GM21381 (cell line): ENCODE data around the gene DMAC2L.

ENCODE experiments used
- ATAC-seq: cut with Tn5 transposase; IDR thresholded peaks from one replicate; pipeline ENCODE4 v1.9.1; 2021; ENCODE audit warnings: mild to moderate bottlenecking, moderate library complexity; ENCODE audit not compliant: unreplicated experiment

The DMAC2L gene

DNA sequence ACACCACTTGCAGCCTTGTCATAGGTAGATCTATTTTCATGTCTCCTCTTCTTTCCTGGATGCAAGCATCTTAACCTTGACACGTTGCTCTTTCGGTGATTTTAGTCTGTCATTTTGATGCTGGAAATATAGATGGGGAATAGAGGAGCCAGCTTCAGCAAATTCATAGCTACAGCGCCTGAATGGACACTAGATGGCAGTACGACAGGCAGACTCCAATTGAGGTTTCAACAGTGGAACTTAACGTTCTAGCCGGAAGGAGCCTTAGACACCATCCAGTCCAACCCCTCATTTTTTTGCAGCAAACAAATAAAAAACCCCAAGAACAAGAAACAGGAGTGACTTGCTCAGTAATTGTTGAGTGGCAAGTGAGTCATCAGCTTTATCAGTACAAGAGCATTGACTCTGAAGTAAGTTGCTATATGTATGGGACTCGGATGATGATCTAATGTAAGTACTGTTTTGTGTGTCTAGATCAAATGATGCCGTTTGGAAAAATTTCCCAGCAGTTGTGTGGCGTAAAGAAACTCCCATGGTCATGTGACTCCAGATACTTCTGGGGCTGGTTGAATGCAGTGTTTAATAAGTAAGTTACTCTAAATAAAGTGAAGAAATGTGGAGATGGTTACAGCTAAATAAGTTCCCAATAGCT lies 9.0 kb downstream of the DMAC2L start:
- peak; percentile 94 for ATAC-seq

GRCh38 chr14:50331596-50331995 lies 19.5 kb downstream of the DMAC2L start:
- ATAC-seq: no peak

- ATAC-seq: no peak
Observed at GRCh38 chr14:50333014-50333509, 20.9 kb downstream of the DMAC2L start.

GRCh38 chr14:50334211-50334610 lies 22.1 kb downstream of the DMAC2L start:
- no peak for ATAC-seq

GRCh38 chr14:50335389-50335788 lies 23.3 kb downstream of the DMAC2L start:
- ATAC-seq: no peak

DNA sequence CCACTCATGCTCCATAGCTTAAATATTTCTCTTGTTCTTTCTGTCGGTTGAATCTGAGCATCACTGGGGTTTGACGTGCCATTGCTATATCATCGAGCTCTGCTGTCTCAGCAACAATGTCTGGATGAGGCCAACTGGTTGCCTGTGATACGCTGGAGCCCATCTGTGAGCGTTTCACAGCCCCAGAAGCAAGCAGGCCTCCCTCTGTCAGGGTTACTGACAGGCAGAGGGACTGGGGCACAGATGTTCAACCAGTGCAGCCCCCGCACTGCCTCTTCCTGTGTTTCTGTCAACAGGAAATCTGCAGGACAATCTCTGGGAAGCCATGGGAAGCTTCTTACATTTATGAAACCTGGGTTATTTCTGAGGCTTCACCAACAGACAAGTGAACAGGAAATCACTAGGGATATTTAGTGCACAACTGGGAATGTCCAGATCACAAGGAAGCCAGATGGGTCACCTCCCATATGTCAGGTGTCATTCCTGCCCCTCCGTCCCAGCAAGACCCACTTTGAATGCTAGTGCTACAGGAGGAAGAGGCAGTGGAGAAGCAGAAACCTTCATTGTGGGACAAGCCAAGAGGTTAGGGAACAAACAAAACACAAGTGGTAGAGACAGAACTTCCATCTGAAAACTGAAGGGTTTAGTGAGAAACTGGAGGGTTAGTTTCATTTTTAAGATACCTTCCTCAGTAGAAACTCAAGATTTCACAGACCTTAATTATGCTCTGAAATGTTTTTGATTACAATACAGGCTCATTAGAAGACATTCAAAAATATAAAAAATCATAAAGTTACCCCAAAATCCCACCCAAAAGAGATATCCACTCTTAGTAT lies 24.1 kb downstream of the DMAC2L start:
- no peak for ATAC-seq

GRCh38 chr14:50338587-50338986 lies 26.5 kb downstream of the DMAC2L start:
- ATAC-seq: no peak

DNA sequence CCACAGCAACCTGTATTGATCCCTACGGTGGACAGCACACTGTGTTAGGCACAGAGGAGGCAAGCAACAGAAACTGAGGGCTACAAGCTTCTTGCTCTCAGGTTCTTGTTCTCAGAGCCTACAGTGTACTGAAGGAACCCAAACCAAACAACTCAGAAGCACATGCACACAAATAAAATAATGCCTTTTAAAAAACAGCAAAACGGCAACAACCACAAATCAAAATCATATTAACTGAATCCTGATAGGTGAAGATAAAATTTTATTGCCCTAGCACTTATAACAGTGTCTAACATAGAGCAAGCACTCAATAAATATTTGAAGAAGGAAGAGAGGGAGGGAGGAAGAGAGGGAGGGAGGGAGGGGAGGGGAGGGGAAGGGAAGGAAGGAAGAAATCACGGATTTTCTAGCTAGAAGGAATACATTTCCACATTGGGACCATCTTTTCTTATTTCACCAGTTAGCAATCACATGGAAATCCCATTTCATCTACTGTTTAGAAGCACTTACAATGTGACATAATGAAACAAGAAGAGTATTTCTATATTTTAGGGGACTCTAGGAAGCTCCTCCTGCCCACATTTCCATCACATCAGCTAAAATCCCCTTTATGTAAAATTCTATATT lies 27.2 kb downstream of the DMAC2L start:
- ATAC-seq: no peak

GRCh38 chr14:50340045-50340444 lies 27.9 kb downstream of the DMAC2L start:
- ATAC-seq: no peak

GRCh38 chr14:50340963-50341362 lies 28.8 kb downstream of the DMAC2L start:
- no peak for ATAC-seq

GRCh38 chr14:50342221-50343078 lies 30.3 kb downstream of the DMAC2L start:
- no peak for ATAC-seq

GRCh38 chr14:50343434-50343833 lies 31.3 kb downstream of the DMAC2L start:
- no peak for ATAC-seq

- peak; percentile 78 for ATAC-seq
Observed at GRCh38 chr14:50344116-50344775, 32.1 kb downstream of the DMAC2L start.

- ATAC-seq: no peak
Observed at GRCh38 chr14:50344876-50345563, 32.9 kb downstream of the DMAC2L start.

- no peak for ATAC-seq
Observed at GRCh38 chr14:50345846-50346422, 33.8 kb downstream of the DMAC2L start.

GRCh38 chr14:50347521-50347920 lies 35.4 kb downstream of the DMAC2L start:
- ATAC-seq: no peak

DNA sequence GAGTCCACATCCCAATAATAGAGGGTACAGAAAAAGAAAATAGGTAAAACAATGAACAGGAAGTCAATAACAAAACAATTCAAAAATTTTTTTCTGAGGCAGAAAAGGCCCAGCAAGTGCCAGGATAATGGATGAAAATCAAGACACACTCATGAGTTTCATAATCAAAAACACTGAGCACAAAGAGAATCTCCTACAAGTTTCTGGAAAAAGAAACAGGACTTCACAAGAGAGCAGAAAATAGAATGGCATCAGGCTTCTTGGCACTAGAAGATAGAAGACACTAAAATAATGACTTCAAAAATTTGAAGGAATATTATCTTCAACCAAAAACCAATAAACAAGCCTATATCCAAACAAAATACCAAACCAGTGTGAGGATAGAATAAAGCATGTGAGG lies 36.8 kb downstream of the DMAC2L start:
- ATAC-seq: no peak

DNA sequence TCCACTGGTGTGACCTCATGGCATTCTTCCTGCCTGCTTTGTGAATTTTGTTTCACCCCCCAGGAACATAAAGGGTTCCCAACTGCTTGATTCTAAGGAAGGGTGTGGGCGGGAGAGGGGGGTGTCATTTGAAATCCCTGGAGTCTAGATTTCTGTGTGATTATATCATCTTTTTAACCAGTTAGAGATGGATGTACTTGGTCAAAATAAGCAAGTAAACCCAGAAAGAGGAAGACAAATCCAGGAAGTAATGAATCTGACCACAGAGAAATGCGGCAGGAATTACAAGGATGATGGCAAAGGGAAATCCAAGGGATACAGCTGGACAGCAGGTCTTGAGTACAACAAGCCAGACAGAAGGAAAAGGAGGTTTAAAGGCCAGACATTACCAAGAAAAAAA lies 38.9 kb downstream of the DMAC2L start:
- no peak for ATAC-seq

DNA sequence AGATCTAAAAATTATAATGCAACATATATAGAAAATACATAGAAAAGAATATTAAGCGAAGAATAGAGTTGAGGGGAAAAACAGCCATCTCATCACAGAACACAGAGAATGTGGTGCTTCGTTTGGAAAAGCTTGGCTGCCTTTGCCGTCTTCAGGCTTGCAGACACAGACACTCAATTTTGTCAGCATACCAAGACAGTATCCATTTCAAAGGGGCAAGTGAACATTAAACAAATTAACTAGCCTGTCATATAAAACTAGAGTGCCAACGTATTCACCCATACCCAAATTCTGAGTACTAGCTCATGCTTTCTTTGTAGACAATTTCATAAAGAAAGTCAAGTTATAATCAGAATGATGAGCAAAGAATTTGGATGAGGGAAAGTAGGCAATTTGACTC lies 40.5 kb downstream of the DMAC2L start:
- ATAC-seq: no peak
